HG02938 (cell line): ENCODE data around the gene COG1.

Experiments used
- ATAC-seq: cut with Tn5 transposase; IDR thresholded peaks from one replicate; pipeline ENCODE4 v1.9.1; 2021; ENCODE audit warnings: mild to moderate bottlenecking, moderate library complexity; ENCODE audit not compliant: unreplicated experiment

Gene COG1

GRCh38 chr17:73170324-73170723, 22.5 kb upstream of the COG1 start:
- no peak for ATAC-seq

DNA sequence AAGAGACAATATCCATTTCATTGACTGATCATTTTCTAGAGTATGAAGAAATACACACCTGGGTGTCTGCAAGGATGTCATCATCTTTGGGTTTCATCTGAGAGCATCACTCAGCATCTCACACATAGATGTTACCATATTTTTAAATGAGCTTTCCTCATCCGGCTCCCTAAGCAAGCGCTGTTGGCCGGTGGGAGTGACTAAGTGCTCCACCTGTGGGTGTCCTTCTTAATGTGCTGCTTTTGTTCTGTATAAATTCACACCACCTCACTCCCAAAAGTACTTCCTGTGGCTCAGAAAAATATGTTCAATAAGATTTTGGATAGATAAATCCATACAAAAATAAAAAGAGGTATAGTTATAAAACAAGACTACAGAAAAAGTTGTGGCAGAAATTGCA, 20.6 kb upstream of the COG1 start:
- ATAC-seq, result no peak

DNA sequence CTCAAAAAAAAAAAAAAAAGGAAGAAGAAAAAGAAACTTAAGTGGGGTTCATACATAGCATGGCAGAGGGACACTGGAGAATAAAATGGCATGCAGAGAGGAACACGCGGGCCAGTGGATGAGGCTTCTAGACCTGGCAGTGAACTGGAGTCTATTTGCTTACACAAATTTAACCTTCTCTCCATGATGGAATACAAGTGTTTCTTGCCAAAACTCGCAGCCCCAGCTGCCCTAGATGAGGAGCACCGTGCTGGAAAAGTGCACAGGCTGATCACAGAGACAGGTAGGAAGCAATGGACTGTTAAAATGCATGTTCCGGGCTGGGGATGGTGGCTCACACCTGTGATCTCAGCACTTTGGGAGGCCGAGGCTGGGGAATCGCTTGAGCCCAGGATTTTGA, 18.7 kb upstream of the COG1 start:
- no peak for ATAC-seq

GRCh38 chr17:73175962-73176565, 16.8 kb upstream of the COG1 start:
- no peak for ATAC-seq

GRCh38 chr17:73179387-73179786, 13.5 kb upstream of the COG1 start:
- ATAC-seq, result no peak

DNA sequence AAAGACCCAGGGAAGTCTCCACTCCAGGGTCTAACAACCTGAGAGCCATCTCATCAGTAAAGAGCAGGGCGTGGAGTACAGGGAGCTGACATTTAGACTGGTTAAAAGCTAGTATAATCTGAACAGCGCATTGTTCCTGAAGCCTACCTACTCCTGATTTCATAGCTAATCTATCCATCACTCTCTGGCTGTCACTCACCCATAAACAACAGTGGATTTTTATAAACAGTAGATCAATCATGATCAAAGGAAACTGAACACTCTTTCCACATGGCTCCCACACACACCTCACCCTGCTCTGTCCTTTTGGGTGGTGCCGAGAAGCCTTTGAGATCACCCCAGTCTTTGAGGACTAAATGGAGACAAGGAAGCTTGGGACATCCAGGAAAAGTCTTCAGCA, 13.0 kb upstream of the COG1 start:
- ATAC-seq, result no peak

DNA sequence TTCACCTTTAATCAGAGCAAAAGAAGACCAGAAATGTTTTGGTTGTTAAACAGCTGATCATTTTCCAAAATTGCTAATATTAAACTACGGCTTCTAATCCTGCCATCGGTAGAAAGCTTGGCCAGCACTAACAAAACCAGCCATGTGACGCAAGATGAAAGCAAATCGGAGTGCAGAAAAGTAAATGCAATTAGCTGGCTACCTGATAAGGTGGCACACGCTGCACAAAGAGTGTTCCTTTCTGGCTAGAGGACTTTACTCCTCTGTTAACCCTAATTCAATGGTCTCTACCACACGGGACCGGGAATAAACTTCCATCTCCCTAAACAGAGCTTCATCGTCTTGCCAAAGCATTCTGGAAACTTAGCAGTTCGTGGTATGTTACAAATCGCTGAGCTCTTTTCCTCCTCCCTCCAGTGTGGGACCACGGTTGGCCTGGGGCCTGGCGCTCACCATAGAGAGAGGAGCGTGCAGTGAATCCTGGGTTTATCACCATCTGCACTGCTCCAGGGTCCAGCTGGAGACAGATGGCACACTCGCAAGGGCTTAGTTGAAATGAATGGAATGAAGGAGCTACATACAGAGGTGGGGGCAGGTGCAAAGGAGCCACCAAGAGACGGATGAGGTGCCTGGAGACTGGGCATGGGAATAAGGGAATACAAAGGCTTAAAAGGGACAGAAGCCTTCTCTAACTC, 10.1 kb upstream of the COG1 start:
- no peak for ATAC-seq

- ATAC-seq, result no peak
These were observed 8.5 kb upstream of the COG1 start for GRCh38 chr17:73184136-73184993.

DNA sequence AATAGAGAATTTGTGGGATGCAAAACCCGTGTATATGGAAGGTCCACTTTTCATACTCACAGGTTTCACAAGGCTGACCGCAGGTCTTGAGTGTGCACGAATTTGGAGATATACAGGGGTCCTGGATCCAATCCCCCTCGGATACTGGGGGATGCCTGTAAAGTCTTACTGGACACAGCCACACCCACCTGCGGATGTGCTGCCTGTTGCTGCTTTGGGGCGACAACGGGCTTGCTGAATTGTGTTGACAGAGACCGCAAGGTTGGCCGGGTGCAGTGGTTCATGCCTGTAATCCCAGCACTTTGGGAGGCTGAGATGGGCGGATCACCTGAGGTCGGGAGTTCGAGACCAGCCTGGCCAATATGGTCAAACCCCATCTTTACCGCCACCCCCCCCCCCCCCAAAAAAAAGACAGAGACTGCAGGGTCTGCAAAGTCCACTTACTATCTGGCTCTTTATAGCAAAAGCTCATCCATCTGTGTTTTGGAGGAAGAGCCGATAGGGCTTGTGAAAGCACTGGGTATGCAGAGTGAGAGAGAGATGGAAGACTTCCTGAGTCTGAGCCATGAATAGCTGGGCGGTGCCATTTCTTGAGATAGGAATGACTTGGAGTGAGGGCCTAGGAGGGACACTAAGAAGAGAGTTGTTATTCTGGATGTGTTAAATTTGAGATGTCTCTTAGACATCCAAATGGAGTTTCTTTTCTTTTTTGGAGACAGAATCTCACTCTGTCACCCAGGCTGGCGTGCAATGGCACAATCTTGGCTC, 6.4 kb upstream of the COG1 start:
- ATAC-seq, result no peak

- no peak for ATAC-seq
These were observed 5.6 kb upstream of the COG1 start for GRCh38 chr17:73187203-73187769.

DNA sequence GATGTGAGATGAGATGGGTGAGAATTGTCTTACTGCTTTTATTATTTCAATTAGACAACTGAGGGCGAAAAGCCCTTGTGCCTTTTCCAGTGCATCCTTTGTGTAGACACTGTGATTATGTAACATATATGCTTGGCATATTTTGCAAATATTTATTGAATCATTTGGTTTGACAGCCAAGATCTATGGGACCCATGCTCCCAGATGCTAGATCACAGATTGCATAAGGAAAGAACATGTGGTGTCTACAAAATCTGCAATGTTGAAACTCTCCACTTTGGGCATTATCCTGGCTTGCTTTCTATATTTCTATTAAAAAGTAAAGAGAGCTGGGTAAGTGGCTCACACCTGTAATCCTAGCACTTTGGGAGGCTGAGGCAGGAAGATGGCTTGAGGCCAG, 4.8 kb upstream of the COG1 start:
- no peak for ATAC-seq

GRCh38 chr17:73189417-73190099, 3.3 kb upstream of the COG1 start:
- ATAC-seq, result no peak

DNA sequence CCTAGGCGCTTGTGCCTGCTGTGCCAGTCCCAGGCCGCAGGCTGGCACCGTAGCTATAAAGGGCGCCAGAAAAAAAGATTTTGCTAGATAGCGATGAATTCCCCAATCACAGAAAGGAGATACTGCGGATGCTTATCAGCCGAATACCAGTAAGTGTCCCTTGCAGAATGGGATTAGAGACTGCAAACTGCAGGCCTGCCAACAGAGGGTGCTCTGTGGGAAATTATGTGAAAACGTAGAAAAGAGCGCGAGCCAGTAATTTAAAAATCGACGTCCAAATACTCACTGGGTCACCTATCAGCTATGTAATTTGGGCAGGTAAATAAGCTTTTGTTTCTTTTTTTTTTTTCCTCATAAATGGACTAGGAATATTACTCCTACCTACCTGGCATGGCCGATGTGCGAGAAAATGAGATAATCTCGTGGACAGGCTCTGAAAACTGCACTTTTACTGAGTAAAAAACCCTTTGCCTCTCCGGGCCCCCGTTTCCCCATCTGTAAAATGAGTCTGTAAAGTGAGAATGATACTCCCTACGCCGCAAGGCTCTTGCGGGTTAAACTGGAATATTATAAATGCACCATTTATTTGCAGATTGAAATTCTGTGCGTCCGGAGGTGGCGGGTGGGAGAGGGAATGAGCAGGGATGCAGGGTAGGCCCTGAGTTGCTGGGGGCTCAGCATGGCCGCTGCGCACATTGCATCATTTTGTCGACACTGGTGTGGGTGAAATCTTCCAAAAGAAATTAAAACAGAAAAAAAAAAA, 1.2 kb upstream of the COG1 start:
- ATAC-seq, result peak; percentile 36

DNA sequence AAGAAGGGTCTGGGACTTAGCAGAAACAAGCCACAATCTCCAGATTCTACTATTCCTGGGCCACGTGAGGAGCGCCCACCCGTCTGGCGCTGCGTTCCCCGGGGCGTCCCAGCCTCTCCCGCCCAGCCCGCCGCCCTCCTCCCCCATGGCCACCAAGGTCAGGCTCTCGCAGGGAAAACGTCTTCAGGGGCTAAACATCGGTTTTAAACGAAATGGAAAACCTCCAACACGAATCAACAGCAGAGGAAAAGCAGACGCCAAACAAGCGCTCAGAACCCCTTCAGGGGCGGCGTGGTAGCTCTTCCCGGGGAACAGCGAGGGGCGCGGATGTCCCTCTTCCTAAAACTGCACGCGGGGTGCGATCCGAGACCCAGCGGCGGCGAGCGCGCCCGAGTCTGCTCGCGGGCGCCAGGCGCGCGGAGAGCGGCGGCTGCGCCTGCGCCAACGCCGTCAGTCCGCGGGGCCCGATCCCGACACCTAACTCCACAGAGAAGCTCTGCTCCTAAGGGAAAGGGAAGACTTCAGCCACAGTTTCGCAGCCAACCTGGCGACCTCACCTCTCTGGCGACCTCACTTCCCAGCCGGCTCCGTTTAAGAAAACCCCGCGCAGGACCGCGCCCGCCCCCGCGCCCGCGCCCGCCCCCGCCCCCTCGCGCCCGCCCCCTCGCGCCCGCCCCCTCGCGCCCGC, 505 bp upstream of the COG1 start:
- ATAC-seq, result peak; percentile 47

DNA sequence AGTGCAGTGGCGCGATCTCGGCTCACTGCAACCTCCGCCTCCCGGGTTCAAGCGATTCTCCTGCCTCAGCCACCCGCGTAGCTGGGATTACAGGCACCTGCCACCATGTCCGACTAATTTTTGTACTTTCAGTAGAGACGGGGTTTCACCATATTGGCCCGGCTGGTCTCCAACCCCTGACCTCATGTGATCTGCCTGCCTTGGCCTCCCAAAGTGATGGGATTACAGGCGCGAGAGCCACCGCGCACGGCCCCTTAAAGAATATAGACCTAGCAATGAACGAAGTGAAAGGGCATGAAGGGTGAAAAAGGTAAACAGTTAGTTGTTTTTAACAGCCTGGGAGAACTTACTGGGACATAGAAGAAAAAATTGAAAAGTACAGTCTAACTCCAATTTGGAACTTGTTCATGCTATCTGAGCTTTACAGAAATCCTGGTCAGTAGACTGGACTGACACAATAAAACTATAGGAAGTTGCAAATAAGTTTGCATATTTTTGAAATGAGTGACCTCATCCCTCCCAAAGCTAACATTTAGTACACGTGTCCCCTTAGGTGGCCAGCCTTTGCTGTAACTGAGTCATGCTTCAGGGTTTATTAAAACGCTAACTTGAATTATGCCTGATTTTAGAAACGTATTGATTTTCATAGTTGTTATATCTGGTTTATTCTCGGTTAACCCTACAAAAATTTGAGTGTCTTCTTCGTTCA, 1.8 kb downstream of the COG1 start:
- no peak for ATAC-seq

DNA sequence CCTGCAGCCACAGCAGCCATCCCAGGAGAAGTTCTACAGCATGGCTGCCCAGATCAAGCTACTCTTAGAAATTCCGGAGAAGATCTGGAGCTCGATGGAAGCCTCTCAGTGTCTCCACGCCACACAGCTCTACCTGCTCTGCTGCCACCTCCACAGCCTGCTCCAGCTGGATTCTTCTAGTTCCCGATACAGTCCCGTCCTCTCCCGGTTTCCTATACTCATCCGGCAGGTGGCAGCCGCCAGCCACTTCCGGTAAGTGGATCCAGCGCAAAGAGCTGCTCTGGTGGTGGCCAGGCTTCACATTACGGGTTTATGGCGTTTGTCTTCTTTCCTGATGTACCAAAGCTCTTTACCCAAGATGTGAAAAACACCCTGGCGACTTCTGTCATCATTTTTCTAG, 3.6 kb downstream of the COG1 start:
- no peak for ATAC-seq

DNA sequence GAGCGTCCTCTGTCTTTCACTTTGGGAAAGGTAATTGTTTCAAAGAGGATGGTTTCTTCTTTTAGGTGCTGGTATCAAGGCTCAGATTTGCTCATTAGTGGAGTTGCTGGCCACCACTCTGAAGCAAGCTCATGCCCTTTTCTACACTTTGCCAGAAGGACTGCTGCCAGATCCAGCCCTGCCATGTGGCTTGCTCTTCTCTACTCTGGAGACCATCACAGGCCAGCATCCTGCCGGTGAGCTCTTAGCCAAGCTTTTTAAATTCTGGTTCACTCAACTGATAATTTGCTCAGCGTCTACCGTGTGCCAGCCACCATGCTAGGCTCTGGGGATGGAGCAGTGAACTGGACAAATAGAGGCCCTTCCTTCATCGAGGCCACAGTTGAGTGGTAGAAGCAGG, 4.3 kb downstream of the COG1 start:
- no peak for ATAC-seq

GRCh38 chr17:73198201-73198929, 5.5 kb downstream of the COG1 start:
- ATAC-seq, result no peak
